Peyer's patch (tissue), 4 donors: Measurements from ENCODE around the gene USP40. TPM values are rescaled to one million over a fixed set of nuclear protein-coding genes. Genes with fewer than 3 reads are reported as not detected.

Source experiments
- DNase-seq, 3 donors: peaks; one replicate each; pipeline ENCODE4 v3.0.0-alpha.2; 2017 to 2019
- H3K27ac ChIP-seq, 4 donors: fragments of 200-600 bp; sonication (generic); one replicate each; pipeline ENCODE4 v1.5.1; 2016 to 2019
- H3K27me3 ChIP-seq, 2 donors: fragments of 200-600 bp; sonication (generic); one replicate each; pipeline ENCODE4 v1.5.1; 2019
- H3K36me3 ChIP-seq, 3 donors: fragments of 200-600 bp; sonication (generic); one replicate each; pipeline ENCODE4 v1.5.1; 2016 to 2019
- H3K4me1 ChIP-seq, 4 donors: fragments of 200-600 bp; sonication (generic); one replicate each; pipeline ENCODE4 v1.5.1; 2016 to 2019
- H3K4me3 ChIP-seq, 4 donors: fragments of 200-600 bp; sonication (generic); 1 replicate in 3 of 4; 2 replicates in 1 of 4; pipeline ENCODE4 v1.5.1; 2016 to 2019; ENCODE audit warnings: mild to moderate bottlenecking in 1 of 4
- H3K9me3 ChIP-seq, 4 donors: fragments of 200-600 bp; sonication (generic); one replicate each; pipeline ENCODE4 v1.5.1; 2016 to 2019; ENCODE audit warnings: mild to moderate bottlenecking in 1 of 4
- CTCF ChIP-seq, 6 experiments: fragments of 450-650 bp in 4 of 6; fragments of 200-600 bp in 2 of 6; sonication (generic) in 1 of 6; IDR thresholded peaks; one replicate each; pipeline ENCODE4 v1.5.1; 2017 to 2019; ENCODE audit warnings: antibody characterized with exemption in 6 of 6, mild to moderate bottlenecking in 3 of 6, moderate library complexity in 1 of 6
- POLR2A ChIP-seq, 2 donors: fragments of 450-650 bp; IDR thresholded peaks; one replicate each; pipeline ENCODE4 v1.5.1; 2017; ENCODE audit warnings: antibody characterized with exemption in 2 of 2, mild to moderate bottlenecking in 2 of 2, moderate library complexity in 2 of 2
- total RNA-seq, 4 donors: library from RNA; depleted of rRNA; stranded (reverse); fragments of >200 nt; gene quantifications; one replicate each; pipeline ENCODE4 v1.1.0, GENCODE V29; 2016

Gene USP40
- total RNA-seq, 4 donors from 2014 or later = 34.3 to 58.7 (median 45.0) TPM

- TF ChIP-seq CTCF (IDR thresholded peaks at IDR 0.05) (no peak), POLR2A (IDR thresholded peaks at IDR 0.05) (no peak)
- H3K27me3 ChIP-seq = no peaks in the 10 kb centered on the region
- H3K9me3 ChIP-seq = no peaks in the 10 kb centered on the region
- no peak overlapping the region for H3K27ac ChIP-seq
- DNase-seq = peak in 2 of 3 donors; percentile 37
- peaks cover 0 to 97% (median 0%) of the 10 kb centered on the region in 3 donors for H3K36me3 ChIP-seq
- no peaks in the 10 kb centered on the region for H3K4me1 ChIP-seq
- no peak overlapping the region for H3K4me3 ChIP-seq
These were observed 116.4 kb downstream of the USP40 start for GRCh38 chr2:233449921-233450863.

DNA sequence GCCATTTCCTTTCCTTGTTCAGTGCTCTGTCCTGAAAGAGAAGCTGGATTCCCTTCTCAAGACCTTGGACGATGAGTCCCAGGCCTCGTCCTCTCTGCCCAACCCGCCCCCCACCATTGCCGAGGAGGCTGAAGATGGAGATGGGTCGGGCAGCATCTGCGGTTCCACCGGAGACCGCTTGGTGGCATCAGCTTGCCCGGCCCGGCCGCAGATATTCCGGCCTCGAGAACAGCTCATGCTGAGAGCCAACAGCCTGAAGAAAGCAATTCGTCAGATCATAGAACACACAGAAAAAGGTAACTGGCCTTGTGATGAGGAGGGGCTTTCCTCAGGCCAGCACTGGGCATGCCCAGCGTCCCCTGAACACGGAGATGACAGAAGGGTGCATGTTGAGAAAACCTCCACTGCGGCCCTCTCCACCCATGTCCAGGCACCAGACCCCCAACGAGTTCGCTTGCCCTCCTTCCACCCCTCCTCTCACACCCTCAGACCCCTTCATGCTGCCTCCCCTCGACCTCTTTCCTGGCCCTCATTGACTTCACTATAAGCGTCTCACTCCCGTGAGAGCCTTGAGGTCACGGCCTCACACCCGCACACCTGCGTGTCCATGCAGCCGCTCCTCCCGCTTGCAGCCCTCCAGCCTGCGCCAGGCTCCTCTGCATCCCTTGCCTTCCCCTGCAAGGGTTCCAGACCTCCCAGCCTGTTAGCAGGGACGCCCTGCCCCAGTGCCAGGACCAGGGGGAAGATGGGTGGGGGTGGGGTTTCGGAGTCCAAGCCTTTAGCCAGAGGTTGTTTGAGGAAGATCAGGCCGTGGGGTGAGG lies 117.3 kb downstream of the USP40 start:
- Histone ChIP-seq H3K36me3 (peaks cover 0 to 96% (median 0%) of the 10 kb centered on the region in 3 donors), H3K4me1 (no peaks in the 10 kb centered on the region), H3K9me3 (no peaks in the 10 kb centered on the region), H3K27me3 (no peaks in the 10 kb centered on the region), H3K27ac (no peak overlapping the region), H3K4me3 (no peak overlapping the region)
- TF ChIP-seq CTCF (IDR thresholded peaks at IDR 0.05) (peak in 4 of 6 experiments; percentile 25 to 47 (median 44)), POLR2A (IDR thresholded peaks at IDR 0.05) (no peak)
- DNase-seq = peak in 2 of 3 donors; percentile 49 to 58

GRCh38 chr2:233448575-233448974 lies 118.0 kb downstream of the USP40 start:
- TF ChIP-seq CTCF (IDR thresholded peaks at IDR 0.05) = no peak
- TF ChIP-seq POLR2A (IDR thresholded peaks at IDR 0.05) = no peak
- H3K27me3 ChIP-seq = no peaks in the 10 kb centered on the region
- H3K36me3 ChIP-seq = peaks cover 0 to 95% (median 0%) of the 10 kb centered on the region in 3 donors
- no peak overlapping the region for H3K27ac ChIP-seq
- DNase-seq = peak in 1 of 3 donors; percentile 29
- no peak overlapping the region for H3K4me3 ChIP-seq
- H3K4me1 ChIP-seq = no peaks in the 10 kb centered on the region
- no peaks in the 10 kb centered on the region for H3K9me3 ChIP-seq

GRCh38 chr2:233448220-233448559 lies 118.4 kb downstream of the USP40 start:
- TF ChIP-seq CTCF (IDR thresholded peaks at IDR 0.05) = peak in 1 of 6 experiments; percentile 11
- TF ChIP-seq POLR2A (IDR thresholded peaks at IDR 0.05) = no peak
- H3K27ac ChIP-seq = no peak overlapping the region
- peaks cover 0 to 93% (median 0%) of the 10 kb centered on the region in 3 donors for H3K36me3 ChIP-seq
- peak in 2 of 3 donors; percentile 44 to 45 for DNase-seq
- H3K4me3 ChIP-seq = no peak overlapping the region
- no peaks in the 10 kb centered on the region for H3K27me3 ChIP-seq
- no peaks in the 10 kb centered on the region for H3K4me1 ChIP-seq
- no peaks in the 10 kb centered on the region for H3K9me3 ChIP-seq

DNA sequence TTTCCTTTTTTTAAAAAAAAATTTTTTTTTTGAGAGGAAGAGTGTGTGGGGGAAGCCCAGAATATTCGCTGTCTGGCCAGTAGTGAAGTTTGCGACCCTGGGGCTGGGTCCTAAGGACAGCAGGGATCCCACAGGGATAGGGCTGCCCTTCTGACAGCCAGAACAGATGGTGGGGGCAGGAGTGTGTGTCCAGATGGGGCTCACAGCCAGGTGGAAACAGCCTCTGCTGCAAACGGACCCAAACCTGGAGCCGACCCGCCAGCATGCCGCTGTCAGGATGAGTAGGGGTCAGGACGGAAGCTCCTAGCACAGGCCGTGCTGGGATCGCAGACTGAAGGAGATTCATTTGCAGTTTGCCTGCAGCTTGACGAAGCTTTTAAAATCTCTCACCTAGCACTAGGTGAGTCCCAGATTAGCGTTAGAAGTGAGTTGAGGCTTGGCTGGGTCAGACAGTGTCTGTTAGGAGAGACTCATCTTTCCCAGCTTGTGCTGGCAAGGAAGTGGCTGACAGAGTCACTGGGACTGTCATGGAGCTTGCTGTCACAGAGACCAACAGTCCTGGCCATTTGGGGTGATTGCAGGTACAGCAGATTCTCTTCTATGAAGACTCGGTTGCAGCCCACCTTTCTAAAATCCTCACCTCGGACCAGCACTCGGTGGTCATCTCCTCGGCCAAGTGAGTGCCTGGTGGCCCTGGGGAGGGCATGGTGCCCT lies 118.9 kb downstream of the USP40 start:
- no peak for TF ChIP-seq CTCF (IDR thresholded peaks at IDR 0.05)
- TF ChIP-seq POLR2A (IDR thresholded peaks at IDR 0.05) = no peak
- Histone ChIP-seq H3K4me3 (no peak overlapping the region), H3K9me3 (no peaks in the 10 kb centered on the region), H3K36me3 (peaks cover 0 to 92% (median 0%) of the 10 kb centered on the region in 3 donors), H3K27ac (no peak overlapping the region), H3K27me3 (no peaks in the 10 kb centered on the region), H3K4me1 (no peaks in the 10 kb centered on the region)
- peak in 2 of 3 donors; percentile 35 to 42 for DNase-seq
